Measurements from ENCODE around the gene THUMPD3.

The THUMPD3 gene

GRCh38 chr3:9422712-9423424 lies 60.0 kb downstream of the THUMPD3 start:
- DNase-seq = no peak

DNA sequence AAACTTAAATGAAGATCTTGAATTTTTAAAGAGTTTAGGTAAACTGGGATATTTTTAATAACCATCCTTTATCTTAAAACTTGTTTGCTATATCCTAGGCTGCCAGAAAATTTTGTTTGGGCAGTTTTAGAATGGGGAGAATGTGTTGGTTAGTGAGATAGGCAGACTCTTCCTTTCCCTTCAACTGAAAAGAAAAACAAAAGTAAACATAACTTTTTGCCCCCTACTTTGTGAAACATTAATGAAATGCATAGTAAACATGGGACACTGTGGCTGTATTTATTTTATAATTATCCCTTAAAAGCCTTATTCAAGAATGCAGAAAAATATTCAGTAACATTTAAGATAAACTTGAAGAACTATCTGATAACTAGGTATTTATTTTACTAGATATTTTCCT lies 65.6 kb downstream of the THUMPD3 start:
- no peak for DNase-seq

- no peak for DNase-seq
Measured at GRCh38 chr3:9430733-9431132, 67.9 kb downstream of the THUMPD3 start.

DNA sequence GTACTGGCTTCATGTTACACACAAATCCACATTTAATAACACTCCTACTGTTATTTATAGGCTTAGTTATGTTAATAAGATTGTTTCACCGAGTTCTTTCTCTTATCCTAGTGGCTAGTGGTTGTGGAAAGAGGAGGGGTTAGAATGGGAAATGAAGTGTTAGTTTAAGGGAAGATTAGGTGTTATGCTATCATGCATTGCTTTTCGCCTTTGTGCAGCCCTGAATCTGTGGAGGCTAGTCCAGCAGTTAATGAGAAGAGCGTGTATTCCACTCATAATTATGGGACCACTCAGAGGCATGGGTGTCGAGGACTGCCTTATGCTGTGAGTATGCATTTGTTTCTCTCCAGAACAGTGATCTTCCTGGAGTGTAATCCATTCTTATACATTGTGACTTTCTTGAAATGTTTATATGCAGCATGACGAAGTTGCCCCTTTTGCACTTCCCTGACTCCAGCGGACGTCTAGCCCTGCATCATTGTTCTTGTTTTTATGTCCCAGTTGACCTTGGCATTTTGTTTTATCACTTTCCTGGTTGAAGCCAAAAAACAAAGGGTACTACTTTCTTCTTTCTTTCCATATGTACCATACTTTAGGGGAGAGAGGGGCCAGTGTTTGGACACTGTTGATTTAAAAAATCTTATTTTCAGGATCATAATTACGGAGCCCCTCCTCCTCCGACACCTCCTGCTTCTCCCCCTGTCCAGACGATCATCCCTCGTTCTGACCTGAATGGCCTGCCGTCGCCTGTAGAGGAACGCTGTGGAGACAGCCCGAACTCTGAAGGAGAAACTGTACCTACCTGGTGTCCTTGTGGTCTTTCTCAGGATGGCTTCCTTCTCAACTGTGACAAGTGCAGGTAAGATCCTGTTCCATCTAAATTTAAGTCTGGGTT lies 71.0 kb downstream of the THUMPD3 start:
- no peak for DNase-seq

- DNase-seq = no peak
Measured at GRCh38 chr3:9435316-9435715, 72.5 kb downstream of the THUMPD3 start.

Measured in stimulated activated CD4-positive, alpha-beta T cell treated with anti-CD3 and anti-CD28 coated beads, Interleukin-2, amount 100 ng/mL, for 48 hours (primary cell).